Activated naive CD8-positive, alpha-beta T cell treated with anti-CD3 and anti-CD28 coated beads, Interleukin-2, amount 50 U/mL, for 24 hours (primary cell): ENCODE measurements around the gene MRO.
"Not testable (repeated sequence)": the region's sequence is repeated elsewhere in the genome, so short reads cannot be mapped to it uniquely, and the experiment has no call there.

ENCODE experiments used
- ATAC-seq: fragments of 150-1000 bp; cut with Tn5 transposase; one replicate; pipeline ENCODE4 v1.10.0; 2021
- DNase-seq: peaks from one replicate; pipeline ENCODE4 v3.0.0; 2021
- H3K27ac Mint-ChIP-seq: one replicate; pipeline ENCODE4 v1.8.0; 2021; ENCODE audit warnings: mild to moderate bottlenecking, mixed read lengths
- H3K27me3 Mint-ChIP-seq: one replicate; pipeline ENCODE4 v1.8.0; 2021; ENCODE audit warnings: mixed read lengths
- H3K36me3 Mint-ChIP-seq: one replicate; pipeline ENCODE4 v1.8.0; 2021; ENCODE audit warnings: low read depth, mixed read lengths
- H3K4me1 Mint-ChIP-seq: one replicate; pipeline ENCODE4 v1.8.0; 2021; ENCODE audit warnings: mixed read lengths
- H3K4me3 Mint-ChIP-seq: one replicate; pipeline ENCODE4 v1.8.0; 2021; ENCODE audit warnings: mild to moderate bottlenecking, moderate library complexity, mixed read lengths
- H3K9me3 Mint-ChIP-seq: one replicate; pipeline ENCODE4 v1.8.0; 2021; ENCODE audit warnings: mixed read lengths

MRO gene

DNA sequence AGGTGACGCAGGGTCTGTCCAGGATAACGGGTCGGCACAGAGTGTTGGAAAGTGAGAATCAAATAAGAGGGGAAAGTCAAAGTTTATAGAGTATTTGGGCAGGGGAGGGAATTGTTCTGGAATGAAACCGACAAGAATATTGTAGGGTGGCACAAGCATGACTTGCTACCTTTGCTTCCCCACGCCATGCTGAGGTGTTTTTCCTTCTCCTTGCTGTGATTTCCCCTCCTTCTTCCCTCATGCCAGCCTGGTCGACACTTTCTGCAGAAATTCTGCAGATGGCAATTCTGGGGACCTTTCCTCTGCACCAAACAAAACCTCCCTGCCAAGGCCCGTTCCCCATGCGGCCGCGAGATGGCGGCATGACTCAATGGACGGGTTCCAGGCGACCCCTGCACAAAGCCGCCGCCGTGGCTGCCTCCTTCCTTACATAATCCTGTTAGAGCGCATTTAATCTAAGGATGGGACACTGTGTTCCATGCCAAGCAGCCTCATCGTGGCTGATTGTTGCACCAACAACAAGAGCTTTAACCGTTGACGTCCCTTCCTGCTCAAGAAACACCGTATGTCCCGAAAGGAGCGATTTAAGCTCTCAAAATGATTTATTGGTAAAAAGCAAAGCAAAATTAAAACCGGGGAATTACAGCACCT, at the start of gene MRO:
TSS of gene MRO (minus strand) at position 289 of the 651 bp plus-strand sequence. CDS start 10,616 bp downstream, outside the sequence.
- DNase-seq = peak; percentile 79
- Mint-ChIP-seq H3K4me1 (peaks cover 2% of the 10 kb centered on the region), H3K4me3 (no peak within 1 kb of the TSS), H3K9me3 (no peaks in the 10 kb centered on the region), H3K27ac (no peak within 1 kb of the TSS), H3K36me3 (no peaks in the 10 kb centered on the region), H3K27me3 (peaks cover 8% of the 10 kb centered on the region)
- ATAC-seq = peak; percentile 98

DNA sequence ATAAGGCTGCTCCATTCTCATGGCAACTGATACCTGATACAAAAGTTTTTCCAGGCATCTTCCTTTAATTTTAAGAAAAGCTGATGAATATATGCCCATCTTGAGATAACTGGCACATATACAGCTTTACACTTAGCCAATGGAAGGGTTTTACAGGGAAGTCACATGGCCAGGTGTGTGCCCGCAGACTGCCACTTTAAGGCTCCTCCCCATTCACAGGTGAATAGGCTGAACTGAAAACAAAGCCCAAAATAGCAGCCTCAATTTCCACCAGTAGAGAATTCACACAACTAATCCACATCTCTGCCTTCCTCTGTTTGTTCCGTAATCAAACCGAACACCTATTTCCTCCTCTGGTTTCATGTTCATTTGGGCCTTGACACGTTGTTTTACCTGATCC, 49.3 kb upstream of the MRO start:
- DNase-seq = no peak
- no peaks in the 10 kb centered on the region for H3K9me3 Mint-ChIP-seq
- no peaks in the 10 kb centered on the region for H3K36me3 Mint-ChIP-seq
- no peak overlapping the region for H3K27ac Mint-ChIP-seq
- no peak for ATAC-seq
- peaks cover 3% of the 10 kb centered on the region for H3K27me3 Mint-ChIP-seq
- no peaks in the 10 kb centered on the region for H3K4me1 Mint-ChIP-seq
- no peak overlapping the region for H3K4me3 Mint-ChIP-seq

- no peak overlapping the region for H3K27ac Mint-ChIP-seq
- ATAC-seq (no peak), DNase-seq (no peak)
- H3K4me3 Mint-ChIP-seq = no peak overlapping the region
- no peaks in the 10 kb centered on the region for H3K36me3 Mint-ChIP-seq
- no peaks in the 10 kb centered on the region for H3K9me3 Mint-ChIP-seq
- no peaks in the 10 kb centered on the region for H3K27me3 Mint-ChIP-seq
- peaks cover 3% of the 10 kb centered on the region for H3K4me1 Mint-ChIP-seq
Observed at GRCh38 chr18:50866765-50867164, 46.9 kb upstream of the MRO start.

DNA sequence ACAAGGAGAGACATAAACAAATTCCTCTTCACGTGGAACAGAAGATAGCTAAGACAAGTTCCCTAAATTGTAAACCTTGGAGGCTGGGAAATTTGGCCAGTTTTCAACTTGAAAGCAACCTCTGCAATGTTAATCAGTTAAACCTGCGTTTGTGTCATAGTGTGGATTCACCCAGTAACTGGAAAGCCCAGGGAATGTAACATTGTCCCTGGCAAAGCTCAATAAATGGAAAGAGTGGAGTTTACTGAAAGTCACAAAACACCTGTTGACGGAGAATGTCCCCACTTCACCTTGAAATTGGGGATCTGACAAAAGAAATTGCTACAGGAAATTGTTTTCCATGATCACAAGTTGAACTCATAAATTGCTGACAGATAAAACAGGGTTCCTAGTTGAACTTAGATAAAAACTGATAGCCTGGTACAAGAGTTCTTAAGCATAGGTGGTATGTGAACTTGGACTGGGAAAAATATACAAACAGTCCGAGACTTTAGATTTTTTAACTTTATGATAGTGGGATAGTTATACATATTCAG, 44.1 kb upstream of the MRO start:
- Mint-ChIP-seq H3K27me3 (peaks cover 3% of the 10 kb centered on the region), H3K27ac (no peak overlapping the region), H3K9me3 (no peaks in the 10 kb centered on the region), H3K36me3 (no peaks in the 10 kb centered on the region), H3K4me1 (peaks cover 3% of the 10 kb centered on the region), H3K4me3 (no peak overlapping the region)
- ATAC-seq (no peak), DNase-seq (no peak)

GRCh38 chr18:50862401-50862800, 42.6 kb upstream of the MRO start:
- ATAC-seq (no peak), DNase-seq (no peak)
- Mint-ChIP-seq H3K9me3 (no peaks in the 10 kb centered on the region), H3K27ac (no peak overlapping the region), H3K4me1 (peaks cover 3% of the 10 kb centered on the region), H3K36me3 (no peaks in the 10 kb centered on the region), H3K4me3 (no peak overlapping the region), H3K27me3 (peaks cover 5% of the 10 kb centered on the region)

- Mint-ChIP-seq H3K9me3 (no peaks in the 10 kb centered on the region), H3K27me3 (peaks cover 5% of the 10 kb centered on the region), H3K27ac (no peak overlapping the region), H3K4me1 (peaks cover 3% of the 10 kb centered on the region), H3K36me3 (no peaks in the 10 kb centered on the region), H3K4me3 (no peak overlapping the region)
- DNase-seq (no peak), ATAC-seq (no peak)
Observed at GRCh38 chr18:50861617-50862016, 41.8 kb upstream of the MRO start.

- Mint-ChIP-seq H3K9me3 (no peaks in the 10 kb centered on the region), H3K27ac (no peak overlapping the region), H3K27me3 (peaks cover 5% of the 10 kb centered on the region), H3K36me3 (no peaks in the 10 kb centered on the region), H3K4me1 (peaks cover 3% of the 10 kb centered on the region), H3K4me3 (no peak overlapping the region)
- ATAC-seq (no peak), DNase-seq (no peak)
Observed at GRCh38 chr18:50859793-50860555, 40.2 kb upstream of the MRO start.

DNA sequence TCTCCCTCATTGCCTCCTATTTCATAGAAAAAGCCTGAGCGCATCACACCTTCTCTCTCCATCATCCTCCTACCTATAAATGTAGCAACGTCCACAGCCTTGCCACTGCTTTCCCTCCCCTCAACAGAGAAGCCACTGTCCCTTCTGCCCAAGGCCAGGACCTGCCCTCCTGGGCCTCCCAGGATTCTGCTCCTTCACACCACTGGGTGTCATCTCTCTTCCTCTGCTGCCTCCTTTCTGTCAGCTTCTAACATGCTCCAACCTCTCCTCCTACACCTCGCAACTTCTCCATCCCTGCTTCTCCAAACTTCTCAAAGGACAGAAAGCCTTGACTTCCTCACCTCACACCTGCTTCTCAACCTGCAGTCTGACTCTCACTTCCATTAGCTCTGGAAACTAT, 37.9 kb upstream of the MRO start:
- no peak for DNase-seq
- no peak overlapping the region for H3K4me3 Mint-ChIP-seq
- no peak for ATAC-seq
- no peaks in the 10 kb centered on the region for H3K36me3 Mint-ChIP-seq
- H3K27ac Mint-ChIP-seq = no peak overlapping the region
- no peaks in the 10 kb centered on the region for H3K9me3 Mint-ChIP-seq
- peaks cover 3% of the 10 kb centered on the region for H3K4me1 Mint-ChIP-seq
- H3K27me3 Mint-ChIP-seq = peaks cover 10% of the 10 kb centered on the region

DNA sequence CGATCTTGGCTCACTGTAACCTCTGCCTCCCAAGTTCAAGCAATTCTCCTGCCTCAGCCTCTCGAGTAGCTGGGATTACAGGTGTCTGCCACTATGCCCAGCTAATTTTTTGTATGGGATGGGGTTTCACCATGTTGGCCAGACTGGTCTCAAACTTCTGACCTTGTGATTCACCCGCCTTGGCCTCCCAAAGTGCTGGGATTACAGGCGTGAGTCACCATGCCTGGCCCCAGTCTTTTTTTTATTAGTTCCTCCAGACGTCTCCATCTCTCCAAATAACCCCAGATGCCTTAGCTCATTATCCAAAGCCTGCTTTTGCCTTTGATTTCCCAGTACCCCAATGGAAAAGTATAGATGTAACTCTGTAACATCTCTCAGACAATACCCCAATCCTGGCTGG, 37.4 kb upstream of the MRO start:
- ATAC-seq, H3K9me3 Mint-ChIP-seq, H3K4me1 Mint-ChIP-seq, H3K27ac Mint-ChIP-seq, DNase-seq, H3K36me3 Mint-ChIP-seq, H3K4me3 Mint-ChIP-seq: not testable (repeated sequence)
- H3K27me3 Mint-ChIP-seq = peaks cover 10% of the 10 kb centered on the region

DNA sequence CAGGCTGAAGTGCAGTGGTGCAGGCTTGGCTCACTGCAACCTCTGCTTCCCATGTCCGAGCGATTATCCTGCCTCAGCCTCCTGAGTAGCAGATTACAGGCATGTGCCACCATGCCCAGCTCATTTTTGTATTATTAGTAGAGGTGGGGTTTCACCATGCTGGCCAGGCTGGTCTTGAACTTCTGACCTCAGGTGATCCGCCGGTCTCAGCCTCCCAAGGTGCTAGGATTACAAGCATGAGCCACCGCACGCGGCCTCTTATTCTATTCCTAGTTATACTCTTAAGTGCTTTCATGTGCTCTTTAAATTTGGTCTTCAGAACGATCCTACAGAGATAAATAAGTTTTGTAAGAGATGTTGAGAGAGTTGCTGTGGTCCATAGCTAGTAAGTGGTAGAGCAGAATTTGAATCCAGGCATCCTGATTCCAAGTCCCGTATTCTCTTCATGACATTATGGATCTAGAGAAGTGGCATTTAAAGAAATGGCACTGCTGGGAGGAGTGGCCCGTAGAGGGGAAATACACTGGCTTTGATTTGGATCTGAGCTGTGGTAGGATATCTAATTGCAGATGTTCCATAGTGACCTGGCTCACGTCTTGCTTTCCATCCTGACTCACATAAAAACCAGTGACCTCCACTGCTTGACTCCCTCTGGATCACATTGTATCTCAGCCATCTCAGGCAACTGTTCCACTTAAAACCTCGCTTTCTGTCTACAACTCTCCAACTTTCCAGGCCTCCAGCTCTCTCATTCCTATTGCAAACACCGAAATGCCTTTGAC, 36.4 kb upstream of the MRO start:
- Mint-ChIP-seq H3K4me3 (no peak overlapping the region), H3K36me3 (no peaks in the 10 kb centered on the region), H3K27ac (no peak overlapping the region), H3K4me1 (no peaks in the 10 kb centered on the region), H3K9me3 (no peaks in the 10 kb centered on the region), H3K27me3 (peaks cover 10% of the 10 kb centered on the region)
- ATAC-seq = no peak
- DNase-seq = no peak

GRCh38 chr18:50853863-50854271, 34.1 kb upstream of the MRO start:
- no peaks in the 10 kb centered on the region for H3K9me3 Mint-ChIP-seq
- no peaks in the 10 kb centered on the region for H3K36me3 Mint-ChIP-seq
- no peak for ATAC-seq
- no peaks in the 10 kb centered on the region for H3K4me1 Mint-ChIP-seq
- H3K27ac Mint-ChIP-seq = no peak overlapping the region
- H3K27me3 Mint-ChIP-seq = peaks cover 8% of the 10 kb centered on the region
- no peak for DNase-seq
- H3K4me3 Mint-ChIP-seq = no peak overlapping the region

DNA sequence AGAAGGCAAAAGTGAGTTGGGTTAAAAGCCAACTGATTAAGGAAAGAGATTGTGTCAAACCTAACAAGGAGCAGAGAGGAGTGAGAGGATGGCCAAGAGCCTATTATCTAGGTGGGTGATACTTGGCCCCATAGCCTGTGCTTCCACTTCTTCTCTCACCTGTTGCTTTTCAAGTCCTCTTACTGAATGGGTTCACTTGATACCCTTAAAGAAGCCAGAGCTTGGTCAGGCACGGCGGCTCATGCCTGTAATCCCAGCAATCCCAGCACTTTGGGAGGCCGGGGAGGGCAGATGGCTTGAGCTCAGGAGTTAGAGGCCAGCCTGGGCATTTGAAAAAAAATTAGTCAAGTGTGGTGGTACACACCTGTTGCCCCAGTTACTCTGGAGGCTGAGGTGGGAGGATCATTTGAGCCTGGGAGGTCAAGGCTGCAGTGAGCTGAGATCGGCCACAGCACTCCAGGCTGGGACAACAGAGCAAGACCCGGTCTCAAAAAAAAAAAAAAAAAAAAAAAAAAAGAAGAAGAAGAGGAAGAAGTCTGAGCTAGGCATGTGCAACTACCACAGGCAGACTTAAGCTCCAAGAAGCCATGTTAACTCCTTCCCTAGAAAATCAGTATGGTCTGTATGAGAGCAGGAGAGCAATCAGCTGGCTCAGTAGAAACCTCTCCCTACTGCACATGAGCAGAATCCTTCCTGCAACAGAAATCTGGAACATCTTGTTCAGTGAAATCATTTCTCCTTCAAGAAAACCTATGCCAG, 30.7 kb upstream of the MRO start:
- H3K9me3 Mint-ChIP-seq = no peaks in the 10 kb centered on the region
- DNase-seq = no peak
- H3K27me3 Mint-ChIP-seq = peaks cover 6% of the 10 kb centered on the region
- no peaks in the 10 kb centered on the region for H3K36me3 Mint-ChIP-seq
- H3K4me3 Mint-ChIP-seq = no peak overlapping the region
- ATAC-seq = no peak
- no peak overlapping the region for H3K27ac Mint-ChIP-seq
- no peaks in the 10 kb centered on the region for H3K4me1 Mint-ChIP-seq

DNA sequence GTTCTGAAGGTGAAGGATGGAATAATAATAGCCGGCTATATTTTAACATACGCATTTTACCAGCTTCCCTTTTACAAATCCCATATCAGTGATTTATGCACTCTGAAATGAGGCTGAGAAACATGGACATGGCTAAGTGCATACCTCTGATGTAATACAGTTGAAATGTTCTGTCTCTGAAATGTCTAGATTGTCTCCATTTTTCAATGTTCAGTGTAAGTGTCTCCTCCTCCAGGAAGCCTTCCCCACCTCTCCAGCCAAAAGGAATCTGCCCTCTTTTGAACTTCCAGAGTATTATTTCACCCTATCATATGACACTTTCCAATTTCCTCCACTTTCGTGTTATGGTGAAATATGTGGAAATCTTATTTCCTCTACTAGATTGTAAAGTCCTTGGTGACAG, 29.6 kb upstream of the MRO start:
- DNase-seq (no peak), ATAC-seq (no peak)
- no peak overlapping the region for H3K27ac Mint-ChIP-seq
- no peaks in the 10 kb centered on the region for H3K4me1 Mint-ChIP-seq
- no peaks in the 10 kb centered on the region for H3K9me3 Mint-ChIP-seq
- H3K4me3 Mint-ChIP-seq = no peak overlapping the region
- H3K36me3 Mint-ChIP-seq = no peaks in the 10 kb centered on the region
- peaks cover 5% of the 10 kb centered on the region for H3K27me3 Mint-ChIP-seq

GRCh38 chr18:50848991-50849390, 29.2 kb upstream of the MRO start:
- Mint-ChIP-seq H3K4me1 (no peaks in the 10 kb centered on the region), H3K27me3 (peaks cover under 1% of the 10 kb centered on the region), H3K27ac (no peak overlapping the region), H3K36me3 (no peaks in the 10 kb centered on the region), H3K9me3 (no peaks in the 10 kb centered on the region), H3K4me3 (no peak overlapping the region)
- ATAC-seq (no peak), DNase-seq (no peak)
